MM.1S (cell line): ENCODE data around the gene LARGE1.

ENCODE experiments used
- DNase-seq: peaks from one replicate; pipeline ENCODE4 v3.0.0-alpha.2; 2015
- H2AFZ ChIP-seq: fragments of 300-600 bp; sonication (generic); 2 replicates; pipeline ENCODE4 v1.6.0; 2016; ENCODE audit warnings: antibody characterized with exemption, low read length
- H3F3A ChIP-seq: fragments of 300-600 bp; sonication (generic); 2 replicates; pipeline ENCODE4 v1.6.1; 2016; ENCODE audit warnings: mild to moderate bottlenecking, antibody characterized with exemption, low read length, moderate library complexity, mixed read lengths; ENCODE audit not compliant: insufficient read depth
- H3K27ac ChIP-seq: fragments of 300-600 bp; sonication (generic); 2 replicates; pipeline ENCODE4 v1.5.1; 2016; ENCODE audit warnings: mild to moderate bottlenecking, low read length
- H3K27me3 ChIP-seq: fragments of 300-600 bp; sonication (generic); replicated peaks from 2 replicates; pipeline ENCODE4 v1.6.0; 2016; ENCODE audit warnings: low read length; ENCODE audit not compliant: insufficient read depth
- H3K36me3 ChIP-seq: fragments of 300-600 bp; sonication (generic); replicated peaks from 2 replicates; pipeline ENCODE4 v1.6.1; 2016; ENCODE audit warnings: mild to moderate bottlenecking, low read length, mixed read lengths; ENCODE audit not compliant: insufficient read depth
- H3K4me1 ChIP-seq: fragments of 300-600 bp; sonication (generic); 2 replicates; pipeline ENCODE4 v1.6.1; 2016; ENCODE audit warnings: low read length, mixed read lengths
- H3K4me2 ChIP-seq: fragments of 300-600 bp; sonication (generic); 2 replicates; pipeline ENCODE4 v1.6.0; 2016; ENCODE audit warnings: low read depth, low read length
- H3K4me3 ChIP-seq: fragments of 300-600 bp; sonication (generic); 2 replicates; pipeline ENCODE4 v1.5.1; 2016; ENCODE audit warnings: low read length, mixed read lengths
- H3K79me2 ChIP-seq: fragments of 300-600 bp; sonication (generic); 2 replicates; pipeline ENCODE4 v1.6.1; 2016; ENCODE audit warnings: mixed run types, low read length, mixed read lengths
- H3K9ac ChIP-seq: fragments of 300-600 bp; sonication (generic); 2 replicates; pipeline ENCODE4 v1.6.1; 2016; ENCODE audit warnings: low read length, mixed read lengths
- H3K9me2 ChIP-seq: fragments of 300-600 bp; sonication (generic); replicated peaks from 2 replicates; pipeline ENCODE4 v1.6.1; 2016; ENCODE audit warnings: mild to moderate bottlenecking, low read length, mixed read lengths; ENCODE audit not compliant: insufficient read depth
- H3K9me3 ChIP-seq: fragments of 300-600 bp; sonication (generic); replicated peaks from 2 replicates; pipeline ENCODE4 v1.6.1; 2016; ENCODE audit warnings: mild to moderate bottlenecking, low read length, mixed read lengths; ENCODE audit not compliant: insufficient read depth
- H4K20me1 ChIP-seq: fragments of 300-600 bp; sonication (generic); 2 replicates; pipeline ENCODE4 v1.6.1; 2016; ENCODE audit warnings: mild to moderate bottlenecking, low read length, moderate library complexity, mixed read lengths; ENCODE audit not compliant: insufficient read depth
- EZH2 ChIP-seq: fragments of 300-600 bp; sonication (generic); optimal IDR thresholded peaks from 2 replicates; pipeline ENCODE3; 2017; ENCODE audit warnings: low read depth, mild to moderate bottlenecking, antibody characterized with exemption, low read length, mixed read lengths
- EZH2phosphoT487 ChIP-seq: fragments of 300-600 bp; sonication (generic); IDR thresholded peaks from 2 replicates; pipeline ENCODE4 v1.6.1; 2018; ENCODE audit warnings: antibody characterized with exemption, low read length
- TF ChIP-seq, protein P1 (sequence below): fragments of 300-600 bp; sonication (generic); IDR thresholded peaks from 2 replicates; pipeline ENCODE4 v1.5.1; 2016; ENCODE audit warnings: antibody characterized with exemption, low read length, mixed read lengths

LARGE1 gene

DNA sequence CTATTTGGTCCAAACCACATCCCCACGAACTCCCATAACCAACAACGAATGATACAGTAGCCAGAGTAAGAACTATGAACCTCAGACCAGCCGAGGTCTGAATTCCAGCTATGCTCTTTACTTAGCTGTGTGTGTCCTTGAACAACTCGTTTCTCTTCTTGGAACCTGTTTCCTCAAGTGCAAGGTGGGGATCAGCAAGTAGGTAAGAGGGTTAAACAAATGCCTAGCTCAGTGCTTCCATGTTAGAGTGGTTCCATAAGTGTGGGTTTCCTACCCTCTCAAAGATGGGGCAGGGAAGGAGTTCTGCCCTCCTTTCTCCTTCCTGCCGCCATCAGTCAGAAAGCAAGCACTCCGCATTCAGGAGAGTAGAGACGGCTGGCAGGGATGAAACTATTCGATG is 578.7 kb downstream of the LARGE1 start:
- no peaks in the 10 kb centered on the region for H3K27me3 ChIP-seq
- no peaks in the 10 kb centered on the region for H3K4me1 ChIP-seq
- H3K36me3 ChIP-seq: no peaks in the 10 kb centered on the region
- H3F3A ChIP-seq: no peaks in the 10 kb centered on the region
- no peak overlapping the region for H3K4me3 ChIP-seq
- no peak overlapping the region for H3K4me2 ChIP-seq
- H3K79me2 ChIP-seq: no peaks in the 10 kb centered on the region
- DNase-seq: no peak
- no peaks in the 10 kb centered on the region for H4K20me1 ChIP-seq
- no peaks in the 10 kb centered on the region for H3K9me3 ChIP-seq
- H3K9me2 ChIP-seq: no peaks in the 10 kb centered on the region
- TF ChIP-seq EZH2 (no peak), EZH2phosphoT487 (no peak)
- TF ChIP-seq, protein P1, sequence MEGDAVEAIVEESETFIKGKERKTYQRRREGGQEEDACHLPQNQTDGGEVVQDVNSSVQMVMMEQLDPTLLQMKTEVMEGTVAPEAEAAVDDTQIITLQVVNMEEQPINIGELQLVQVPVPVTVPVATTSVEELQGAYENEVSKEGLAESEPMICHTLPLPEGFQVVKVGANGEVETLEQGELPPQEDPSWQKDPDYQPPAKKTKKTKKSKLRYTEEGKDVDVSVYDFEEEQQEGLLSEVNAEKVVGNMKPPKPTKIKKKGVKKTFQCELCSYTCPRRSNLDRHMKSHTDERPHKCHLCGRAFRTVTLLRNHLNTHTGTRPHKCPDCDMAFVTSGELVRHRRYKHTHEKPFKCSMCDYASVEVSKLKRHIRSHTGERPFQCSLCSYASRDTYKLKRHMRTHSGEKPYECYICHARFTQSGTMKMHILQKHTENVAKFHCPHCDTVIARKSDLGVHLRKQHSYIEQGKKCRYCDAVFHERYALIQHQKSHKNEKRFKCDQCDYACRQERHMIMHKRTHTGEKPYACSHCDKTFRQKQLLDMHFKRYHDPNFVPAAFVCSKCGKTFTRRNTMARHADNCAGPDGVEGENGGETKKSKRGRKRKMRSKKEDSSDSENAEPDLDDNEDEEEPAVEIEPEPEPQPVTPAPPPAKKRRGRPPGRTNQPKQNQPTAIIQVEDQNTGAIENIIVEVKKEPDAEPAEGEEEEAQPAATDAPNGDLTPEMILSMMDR: no peak
- H3K27ac ChIP-seq: no peak overlapping the region
- H2AFZ ChIP-seq: no peak overlapping the region
- no peak overlapping the region for H3K9ac ChIP-seq

DNA sequence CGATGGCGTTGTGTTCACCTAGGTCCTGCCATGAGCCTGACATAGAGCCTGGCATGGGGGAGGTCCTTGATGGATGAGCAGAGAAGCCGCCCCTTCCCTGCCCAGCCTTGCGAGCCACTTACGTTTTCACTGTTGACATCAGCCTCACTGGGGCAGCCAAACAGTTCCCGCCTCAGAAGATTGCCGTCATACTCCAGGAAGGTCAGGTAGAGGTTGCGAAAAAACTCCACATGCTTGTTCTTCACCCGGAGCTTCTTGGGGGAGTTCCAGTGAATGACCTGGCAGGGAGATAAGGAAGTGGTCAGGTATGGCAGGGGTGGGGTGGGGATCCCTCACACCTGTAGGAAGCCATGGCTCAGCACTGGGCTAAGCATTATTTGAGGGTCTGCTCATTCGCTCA is 582.8 kb downstream of the LARGE1 start:
- H3K9me2 ChIP-seq: no peaks in the 10 kb centered on the region
- no peak overlapping the region for H3K27ac ChIP-seq
- no peaks in the 10 kb centered on the region for H3K4me1 ChIP-seq
- H3K79me2 ChIP-seq: no peaks in the 10 kb centered on the region
- no peak overlapping the region for H3K4me3 ChIP-seq
- TF ChIP-seq EZH2: no peak
- no peak for TF ChIP-seq EZH2phosphoT487
- TF ChIP-seq, protein P1: no peak
- H3K36me3 ChIP-seq: no peaks in the 10 kb centered on the region
- H3K9me3 ChIP-seq: no peaks in the 10 kb centered on the region
- no peak overlapping the region for H3K4me2 ChIP-seq
- H3F3A ChIP-seq: no peaks in the 10 kb centered on the region
- H4K20me1 ChIP-seq: no peaks in the 10 kb centered on the region
- H3K9ac ChIP-seq: no peak overlapping the region
- H2AFZ ChIP-seq: no peak overlapping the region
- DNase-seq: no peak
- no peaks in the 10 kb centered on the region for H3K27me3 ChIP-seq

DNA sequence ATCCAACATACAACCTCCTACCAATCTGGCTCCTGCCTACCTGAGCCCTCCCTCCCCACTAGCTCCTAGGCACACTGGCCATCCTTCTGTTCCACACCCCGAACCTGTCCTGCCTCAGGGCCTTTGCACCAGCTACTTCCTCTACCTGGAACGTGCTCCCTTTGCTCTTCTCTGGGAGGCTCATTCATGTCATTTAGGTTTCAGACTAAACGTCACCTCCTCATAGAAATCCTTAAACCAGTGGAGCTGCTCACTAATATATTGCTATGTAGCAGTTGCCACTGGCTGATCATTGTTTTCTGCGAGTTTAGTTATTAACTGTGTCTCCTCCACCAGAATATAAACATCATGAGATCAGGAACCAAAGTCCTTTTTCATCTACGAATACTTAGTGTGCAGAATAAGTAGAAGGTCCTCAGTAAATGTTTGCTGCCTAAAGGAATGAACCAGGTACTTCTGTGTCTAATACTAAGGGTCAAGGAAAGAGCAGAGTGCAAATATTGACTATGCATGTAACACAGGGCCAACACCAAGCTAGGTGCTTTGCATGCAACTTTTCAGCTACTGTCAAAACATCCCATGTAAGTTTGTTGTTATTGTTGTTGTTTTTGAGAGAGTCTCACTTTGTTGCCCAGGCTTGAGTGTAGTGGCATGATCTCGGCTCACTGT is 584.5 kb downstream of the LARGE1 start:
- no peak overlapping the region for H3K4me2 ChIP-seq
- TF ChIP-seq, protein P1: no peak
- TF ChIP-seq EZH2: no peak
- TF ChIP-seq EZH2phosphoT487: no peak
- no peak overlapping the region for H3K9ac ChIP-seq
- H4K20me1 ChIP-seq: no peaks in the 10 kb centered on the region
- H3K9me2 ChIP-seq: no peaks in the 10 kb centered on the region
- H3K79me2 ChIP-seq: no peaks in the 10 kb centered on the region
- no peak overlapping the region for H2AFZ ChIP-seq
- H3K36me3 ChIP-seq: no peaks in the 10 kb centered on the region
- H3K4me1 ChIP-seq: no peaks in the 10 kb centered on the region
- DNase-seq: no peak
- no peaks in the 10 kb centered on the region for H3F3A ChIP-seq
- no peak overlapping the region for H3K4me3 ChIP-seq
- H3K27ac ChIP-seq: no peak overlapping the region
- no peaks in the 10 kb centered on the region for H3K27me3 ChIP-seq
- no peaks in the 10 kb centered on the region for H3K9me3 ChIP-seq
